ENCODE results near the gene AQP7.

Gene AQP7

DNA sequence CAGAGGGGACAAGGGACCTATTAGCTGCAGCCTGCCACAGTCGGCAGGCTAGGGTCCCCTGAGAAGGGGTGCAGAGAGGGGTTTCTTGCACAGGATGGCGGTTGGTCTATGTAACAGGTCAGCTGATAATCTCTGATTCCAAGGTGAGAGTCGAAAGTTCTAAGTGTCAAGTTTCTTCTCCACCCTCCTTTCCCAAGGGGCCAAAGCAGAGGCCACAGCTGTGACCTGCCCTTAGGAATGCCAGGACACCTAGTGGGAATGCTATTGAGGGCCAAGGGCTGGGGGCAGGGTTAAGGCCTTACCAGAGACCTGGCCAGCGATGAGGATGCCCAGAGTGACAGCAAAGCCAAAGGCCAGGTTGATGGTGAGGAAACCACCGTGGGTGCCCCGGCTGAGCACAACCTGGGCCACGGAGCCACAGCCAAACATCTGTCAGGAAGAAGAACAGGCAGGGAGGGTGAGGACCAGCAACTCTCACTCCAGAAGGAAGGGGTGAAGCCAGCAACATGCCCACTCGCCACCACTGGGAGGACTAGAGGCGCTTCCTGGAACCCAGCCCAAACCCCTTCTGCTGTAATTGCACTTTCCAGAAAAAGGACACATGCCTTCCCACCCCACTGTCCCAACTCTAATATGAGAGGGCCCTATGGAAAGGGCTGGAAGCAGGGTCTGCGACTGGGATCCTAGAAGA lies 41.2 kb upstream of the AQP7 start:
- H3K4me3 ChIP-seq = no peak overlapping the region
- no peak overlapping the region for H3K9ac ChIP-seq
- H3K4me2 ChIP-seq = peak overlapping the region in 5 of 11 experiments; percentile 15 to 34 (median 24); a peak in 6 of 22 replicates
- H3K4me1 ChIP-seq = peaks cover 29 to 74% (median 52%) of the 10 kb centered on the region in 10 experiments
- no peak overlapping the region for H3K27ac ChIP-seq
- no peaks in the 10 kb centered on the region for H3K36me3 ChIP-seq
- 0 out of 22 replicates have a peak, but pooled peaks cover 0 to 4% (median 0%) of the 10 kb centered on the region in 11 experiments for H4K20me1 ChIP-seq
- no peaks in the 10 kb centered on the region for H3K9me3 ChIP-seq (replicated peaks in 1 of 11)
- 0 out of 22 replicates have a peak, but pooled peaks cover 0 to 3% (median 0%) of the 10 kb centered on the region in 11 experiments for H3K27me3 ChIP-seq
- TF ChIP-seq Cebpa-rat (IDR thresholded peaks at IDR 0.05) = no peak

DNA sequence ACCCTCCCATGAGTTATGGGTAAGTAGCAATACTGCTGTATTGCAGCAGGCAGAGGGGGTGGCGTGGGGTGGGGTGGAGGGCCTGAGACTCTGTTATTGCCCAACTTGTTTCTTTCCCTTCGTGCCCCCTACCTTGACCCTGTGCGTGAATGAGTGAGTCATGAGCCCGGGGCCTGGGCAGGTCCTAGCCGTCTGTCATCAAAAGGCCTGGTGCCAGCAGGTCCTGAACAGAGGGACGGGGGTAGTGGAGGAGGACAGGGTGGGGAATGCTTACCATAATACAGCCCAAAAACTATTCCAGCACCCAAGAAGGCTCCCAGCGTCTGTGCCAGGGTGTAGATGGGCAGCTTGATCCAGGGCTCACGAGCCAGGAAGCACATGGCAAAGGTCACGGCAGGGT lies 40.7 kb upstream of the AQP7 start:
- Histone ChIP-seq H3K4me2 (peak overlapping the region in 1 of 11 experiments; percentile 34; a peak in 1 of 22 replicates), H3K36me3 (no peaks in the 10 kb centered on the region), H3K4me1 (peaks cover 27 to 74% (median 51%) of the 10 kb centered on the region in 10 experiments), H3K27me3 (0 out of 22 replicates have a peak, but pooled peaks cover 0 to under 1% (median 0%) of the 10 kb centered on the region in 11 experiments), H3K9ac (no peak overlapping the region), H4K20me1 (0 out of 22 replicates have a peak, but pooled peaks cover 0 to 4% (median 0%) of the 10 kb centered on the region in 11 experiments), H3K9me3 (replicated peaks in 1 of 11) (no peaks in the 10 kb centered on the region), H3K4me3 (no peak overlapping the region), H3K27ac (no peak overlapping the region)
- TF ChIP-seq Cebpa-rat (IDR thresholded peaks at IDR 0.05) = no peak

DNA sequence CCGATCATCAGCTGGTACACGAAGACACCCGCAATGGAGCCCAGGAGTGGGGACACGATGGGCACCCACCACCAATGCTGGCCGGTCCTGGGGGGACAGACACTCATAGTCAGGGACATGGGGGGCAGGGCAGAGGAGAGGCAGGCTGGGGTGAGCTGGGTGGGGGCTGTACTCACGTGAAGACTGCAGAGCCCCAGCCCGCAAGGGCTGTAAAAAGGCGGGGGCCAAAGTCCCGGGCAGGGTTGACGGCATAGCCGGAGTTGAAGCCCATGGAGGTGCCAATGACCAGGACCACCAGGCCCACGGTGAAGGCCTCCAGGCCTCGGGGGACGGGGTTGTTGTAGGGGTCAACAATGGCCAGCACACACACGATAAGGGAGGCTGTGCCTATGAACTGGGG lies 39.8 kb upstream of the AQP7 start:
- no peak for TF ChIP-seq Cebpa-rat (IDR thresholded peaks at IDR 0.05)
- H3K4me2 ChIP-seq = no peak overlapping the region
- H3K9ac ChIP-seq = no peak overlapping the region
- peaks cover 18 to 75% (median 48%) of the 10 kb centered on the region in 10 experiments for H3K4me1 ChIP-seq
- no peak overlapping the region for H3K4me3 ChIP-seq
- 0 out of 22 replicates have a peak, but pooled peaks cover 0 to 4% (median 0%) of the 10 kb centered on the region in 11 experiments for H4K20me1 ChIP-seq
- H3K36me3 ChIP-seq = no peaks in the 10 kb centered on the region
- no peaks in the 10 kb centered on the region for H3K9me3 ChIP-seq (replicated peaks in 1 of 11)
- no peaks in the 10 kb centered on the region for H3K27me3 ChIP-seq
- no peak overlapping the region for H3K27ac ChIP-seq

GRCh38 chr9:33440609-33441008 lies 38.2 kb upstream of the AQP7 start:
- no peaks in the 10 kb centered on the region for H3K27me3 ChIP-seq
- H4K20me1 ChIP-seq = no peaks in the 10 kb centered on the region
- no peaks in the 10 kb centered on the region for H3K9me3 ChIP-seq (replicated peaks in 1 of 11)
- H3K9ac ChIP-seq = no peak overlapping the region
- H3K4me3 ChIP-seq = no peak overlapping the region
- peaks cover 2 to 75% (median 40%) of the 10 kb centered on the region in 10 experiments; a peak in 19 of 20 replicates for H3K4me1 ChIP-seq
- no peak overlapping the region for H3K4me2 ChIP-seq
- H3K27ac ChIP-seq = no peak overlapping the region
- TF ChIP-seq Cebpa-rat (IDR thresholded peaks at IDR 0.05) = no peak
- H3K36me3 ChIP-seq = no peaks in the 10 kb centered on the region

- H3K4me2 ChIP-seq = peak overlapping the region in 7 of 11 experiments; percentile 17 to 68 (median 35); a peak in 13 of 22 replicates
- peaks cover 0 to 73% (median 36%) of the 10 kb centered on the region in 10 experiments; a peak in 15 of 20 replicates for H3K4me1 ChIP-seq
- H3K27ac ChIP-seq = no peak overlapping the region
- no peaks in the 10 kb centered on the region for H3K9me3 ChIP-seq (replicated peaks in 1 of 11)
- H4K20me1 ChIP-seq = no peaks in the 10 kb centered on the region
- no peak overlapping the region for H3K4me3 ChIP-seq
- no peak overlapping the region for H3K9ac ChIP-seq
- no peaks in the 10 kb centered on the region for H3K36me3 ChIP-seq
- TF ChIP-seq Cebpa-rat (IDR thresholded peaks at IDR 0.05) = no peak
- H3K27me3 ChIP-seq = no peaks in the 10 kb centered on the region
These were observed 37.8 kb upstream of the AQP7 start for GRCh38 chr9:33440204-33440603.

- H3K36me3 ChIP-seq = no peaks in the 10 kb centered on the region
- no peaks in the 10 kb centered on the region for H3K27me3 ChIP-seq
- H4K20me1 ChIP-seq = no peaks in the 10 kb centered on the region
- no peak for TF ChIP-seq Cebpa-rat (IDR thresholded peaks at IDR 0.05)
- peak overlapping the region in 8 of 11 experiments; percentile 17 to 68 (median 36); a peak in 15 of 22 replicates for H3K4me2 ChIP-seq
- H3K4me1 ChIP-seq = peaks cover 0 to 68% (median 33%) of the 10 kb centered on the region in 10 experiments; a peak in 14 of 20 replicates
- H3K4me3 ChIP-seq = no peak overlapping the region
- no peak overlapping the region for H3K9ac ChIP-seq
- no peak overlapping the region for H3K27ac ChIP-seq
- no peaks in the 10 kb centered on the region for H3K9me3 ChIP-seq (replicated peaks in 1 of 11)
These were observed 37.4 kb upstream of the AQP7 start for GRCh38 chr9:33439731-33440130.

DNA sequence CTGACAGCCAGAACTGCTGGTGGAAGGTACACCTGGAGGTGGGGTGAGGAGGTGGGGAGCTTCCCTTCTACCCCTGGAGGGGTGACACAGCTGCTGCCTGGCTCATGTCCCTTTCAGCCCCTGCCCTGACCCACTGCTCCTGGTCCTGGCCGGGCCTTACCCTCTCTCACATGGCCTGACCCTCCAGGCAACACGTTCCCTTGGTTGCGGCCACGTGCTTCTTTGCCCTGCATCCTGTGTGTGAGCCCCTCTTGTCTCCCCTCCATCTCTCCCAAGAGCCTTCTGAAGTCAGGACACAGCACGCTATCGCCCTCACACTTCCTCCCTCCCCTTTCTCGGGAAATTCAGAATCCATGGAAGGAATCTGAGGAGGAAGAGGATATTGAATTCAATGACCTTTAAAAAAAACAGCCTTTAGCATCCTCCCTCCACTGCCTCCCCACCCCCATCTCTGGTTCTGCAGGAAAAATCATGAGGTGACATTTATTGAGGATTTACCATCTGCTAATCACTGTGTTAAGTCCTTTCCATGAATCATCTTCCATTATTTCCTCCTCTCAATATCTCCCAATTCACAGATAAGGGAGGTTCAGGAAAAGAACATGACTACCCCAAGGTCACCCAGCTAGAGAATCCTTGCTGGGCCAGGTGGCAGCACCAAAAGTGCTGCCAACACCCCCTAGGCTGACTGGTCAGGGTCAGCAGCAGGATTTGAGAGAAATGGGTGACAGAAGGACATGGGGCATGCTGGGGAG lies 36.7 kb upstream of the AQP7 start:
- H3K4me2 ChIP-seq = peak overlapping the region in 8 of 11 experiments; percentile 17 to 68 (median 36); a peak in 14 of 22 replicates
- peaks cover 0 to 62% (median 30%) of the 10 kb centered on the region in 10 experiments; a peak in 13 of 20 replicates for H3K4me1 ChIP-seq
- no peaks in the 10 kb centered on the region for H3K27me3 ChIP-seq
- TF ChIP-seq Cebpa-rat (IDR thresholded peaks at IDR 0.05) = no peak
- no peaks in the 10 kb centered on the region for H3K36me3 ChIP-seq
- H3K4me3 ChIP-seq = no peak overlapping the region
- H3K9me3 ChIP-seq (replicated peaks in 1 of 11) = no peaks in the 10 kb centered on the region
- no peaks in the 10 kb centered on the region for H4K20me1 ChIP-seq
- no peak overlapping the region for H3K27ac ChIP-seq
- H3K9ac ChIP-seq = no peak overlapping the region

DNA sequence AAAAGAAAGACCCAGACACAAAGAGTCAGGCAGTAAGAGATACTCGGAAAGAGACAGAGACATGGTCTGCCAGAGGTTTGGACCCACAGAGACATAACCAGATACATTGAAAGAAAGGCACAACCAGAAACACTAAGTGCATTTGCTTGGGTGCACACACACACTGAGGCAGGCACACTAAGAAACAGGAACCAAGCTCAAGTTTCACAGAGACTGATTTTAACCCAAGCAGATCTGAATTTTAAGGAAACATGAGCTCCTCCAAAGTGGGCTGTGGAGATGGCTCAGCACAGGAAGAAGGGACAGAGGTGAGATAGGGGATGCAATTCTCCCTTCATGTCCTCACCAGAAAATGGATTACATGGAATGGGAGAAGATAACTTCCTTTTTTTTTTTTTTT lies 35.5 kb upstream of the AQP7 start:
- H3K27me3 ChIP-seq = no peaks in the 10 kb centered on the region

DNA sequence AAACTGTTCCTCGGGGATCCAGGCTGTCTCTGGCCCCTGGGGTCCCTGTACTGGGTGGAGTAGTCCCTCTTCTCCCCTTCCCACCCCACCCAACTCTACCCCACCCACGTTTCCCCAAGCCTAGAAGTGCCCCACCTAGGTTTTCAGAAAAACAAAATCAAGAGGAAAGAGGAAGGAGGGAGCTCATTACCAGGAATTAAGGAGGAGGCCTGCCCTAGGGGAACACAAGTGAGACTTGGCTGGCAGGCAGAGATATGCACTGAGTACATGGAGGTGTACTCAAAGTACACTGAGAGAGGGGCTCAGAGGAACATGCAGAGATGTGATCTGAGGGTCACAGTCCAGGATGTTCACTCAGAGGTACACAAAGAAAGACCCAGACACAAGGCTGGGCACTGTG lies 34.8 kb upstream of the AQP7 start:
- H3K4me2 ChIP-seq = peak overlapping the region in 5 of 11 experiments; percentile 28 to 78 (median 68); a peak in 9 of 22 replicates
- peak overlapping the region in 4 of 11 experiments; percentile 18 to 63 (median 35); a peak in 6 of 22 replicates for H3K27ac ChIP-seq
- peak overlapping the region in 2 of 11 experiments; percentile 11 to 18; a peak in 1 of 22 replicates for H3K9ac ChIP-seq
- H3K4me1 ChIP-seq = peaks cover 0 to 51% (median 24%) of the 10 kb centered on the region in 10 experiments; a peak in 13 of 20 replicates
- no peaks in the 10 kb centered on the region for H3K9me3 ChIP-seq (replicated peaks in 1 of 11)
- no peaks in the 10 kb centered on the region for H3K27me3 ChIP-seq
- no peak overlapping the region for H3K4me3 ChIP-seq
- TF ChIP-seq Cebpa-rat (IDR thresholded peaks at IDR 0.05) = no peak
- H3K36me3 ChIP-seq = no peaks in the 10 kb centered on the region
- H4K20me1 ChIP-seq = no peaks in the 10 kb centered on the region

More for the DNA sequence above, 35.5 kb upstream of the AQP7 start:
- peak overlapping the region in 1 of 11 experiments; percentile 11; a peak in 1 of 22 replicates for H3K9ac ChIP-seq
- peak overlapping the region in 5 of 11 experiments; percentile 23 to 78 (median 68); a peak in 7 of 22 replicates for H3K4me2 ChIP-seq
- TF ChIP-seq Cebpa-rat (IDR thresholded peaks at IDR 0.05) = no peak
- no peaks in the 10 kb centered on the region for H3K9me3 ChIP-seq (replicated peaks in 1 of 11)
- no peaks in the 10 kb centered on the region for H3K36me3 ChIP-seq
- peaks cover 0 to 51% (median 24%) of the 10 kb centered on the region in 10 experiments; a peak in 13 of 20 replicates for H3K4me1 ChIP-seq
- no peaks in the 10 kb centered on the region for H4K20me1 ChIP-seq
- peak overlapping the region in 1 of 11 experiments; percentile 63; a peak in 2 of 22 replicates for H3K27ac ChIP-seq
- no peak overlapping the region for H3K4me3 ChIP-seq

Measured in BLaER1 treated with 17β-estradiol and CSF1 and Interleukin-3, amounts not matched to agents 10 nM and 100 nM (cell line).